ENCODE data around the gene AVPR2. TPM values are rescaled to one million over a fixed set of nuclear protein-coding genes. Genes with fewer than 3 reads are reported as not detected.

Gene AVPR2
- total RNA-seq, 1 experiment from 2014 or later: not detected

GRCh38 chrX:153926858-153927671 lies 22.6 kb downstream of the AVPR2 start:
- Histone ChIP-seq H3K9ac (ENCODE audit: low read length) (peak overlapping the region; percentile 80), H3K9me2 (ENCODE audit: insufficient read depth) (no peaks in the 10 kb centered on the region), H2AFZ (ENCODE audit: low read depth, low read length, poor library complexity, severe bottlenecking) (no peak overlapping the region), H3K9me3 (ENCODE audit: control insufficient read depth in 1 of 2, insufficient read depth in 1 of 2, low read depth in 1 of 2, low read length in 2 of 2) (no peaks in the 10 kb centered on the region), H3K79me2 (ENCODE audit: insufficient read depth, low read length) (peaks cover 33% of the 10 kb centered on the region; the same call in 1 of the 2 replicates), H3K4me1 (ENCODE audit: control insufficient read depth in 1 of 2, insufficient read depth in 2 of 2, low read length in 2 of 2) (peaks cover 22 to 43% of the 10 kb centered on the region in 2 experiments), H3K36me3 (ENCODE audit: control insufficient read depth in 1 of 2, insufficient read depth in 2 of 2, low read length in 2 of 2) (peaks cover 0 to 5% of the 10 kb centered on the region in 2 experiments; a peak in 2 of 4 replicates), H3K4me2 (ENCODE audit: low read length) (peak overlapping the region; percentile 87), H4K20me1 (ENCODE audit: insufficient read depth) (no peaks in the 10 kb centered on the region), H3K27ac (ENCODE audit: low read depth, low read length) (peak overlapping the region; percentile 99), H3K4me3 (replicated peaks in 1 of 2; ENCODE audit: low read depth in 1 of 2, low read length in 2 of 2) (peak overlapping the region; percentile 69 to 71), H3K27me3 (ENCODE audit: insufficient read depth, low read length) (no peaks in the 10 kb centered on the region)
- POLR2A ChIA-PET: interaction anchor here (2.3 kb wide), 1 partner anchor 44 kb away, joined by 10 read pairs; the partner anchor contains the start of gene HCFC1
- BruUV-seq (replicated peaks): TSS peak; percentile 17
- CTCF ChIA-PET: interaction anchor here (0.8 to 2.5 kb wide), 2 partner anchors 16 to 20 kb away, joined by 3 to 14 read pairs; no protein-coding TSS in a partner anchor
- TF ChIP-seq SIN3A (IDR thresholded peaks at IDR 0.05; ENCODE audit: low read depth) (no peak), POLR2A (IDR thresholded peaks at IDR 0.05; ENCODE audit: borderline replicate concordance, extremely low read depth, insufficient read depth, insufficient read length) (no peak), POLR2AphosphoS5 (IDR thresholded peaks at IDR 0.05; ENCODE audit: low read depth, low read length) (no peak; the same call in 1 of the 2 replicates), SP1 (IDR thresholded peaks at IDR 0.05; ENCODE audit: low read depth) (no peak), REST (IDR thresholded peaks at IDR 0.05; ENCODE audit: low read depth) (no peak)
- RAD21 ChIA-PET (ENCODE audit: low non-redundant PET in 1 of 2, low total read pairs in 2 of 2, uncharacterized antibody in 2 of 2, unreplicated experiment in 2 of 2): no interaction called here
- no peak for DNase-seq (ENCODE audit: low read depth, low spot score)
- intact Hi-C loops (cut with micrococcal nuclease): no loop called here
- ATAC-seq: peak; percentile 8; the same call in 1 of the 2 replicates

Measured in HCT116 (cell line).